NCI-H446 treated with DMSO at 0.1 percent for 48 hours (cell line): Measurements from ENCODE around the gene FRAS1.
"Not testable (repeated sequence)": the region's sequence is repeated elsewhere in the genome, so short reads cannot be mapped to it uniquely, and the experiment has no call there.

Source experiments
- DNase-seq: peaks from one replicate; lab custom pipeline; 2025; lab: John Stamatoyannopoulos, UW

The FRAS1 gene

DNA sequence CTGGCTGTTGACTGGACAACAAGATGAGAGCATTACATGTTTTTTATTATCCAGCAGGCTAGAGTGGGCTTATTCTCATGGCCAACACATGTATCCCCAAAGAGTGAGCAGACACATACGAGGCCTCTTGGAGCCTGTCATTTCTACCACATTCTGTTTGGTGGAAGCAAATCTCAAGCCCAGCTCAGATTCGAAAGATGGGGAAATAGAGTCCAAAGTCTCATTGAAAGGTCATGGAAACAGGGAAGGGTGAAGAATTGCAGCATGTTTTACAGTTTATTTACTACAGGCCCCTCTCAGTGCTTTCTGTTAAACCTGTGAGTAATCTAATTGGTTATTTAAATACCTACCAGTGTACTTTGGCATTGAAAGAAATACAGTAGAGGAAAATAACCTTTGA is 108.6 kb downstream of the FRAS1 start:
- DNase-seq, result no peak

DNA sequence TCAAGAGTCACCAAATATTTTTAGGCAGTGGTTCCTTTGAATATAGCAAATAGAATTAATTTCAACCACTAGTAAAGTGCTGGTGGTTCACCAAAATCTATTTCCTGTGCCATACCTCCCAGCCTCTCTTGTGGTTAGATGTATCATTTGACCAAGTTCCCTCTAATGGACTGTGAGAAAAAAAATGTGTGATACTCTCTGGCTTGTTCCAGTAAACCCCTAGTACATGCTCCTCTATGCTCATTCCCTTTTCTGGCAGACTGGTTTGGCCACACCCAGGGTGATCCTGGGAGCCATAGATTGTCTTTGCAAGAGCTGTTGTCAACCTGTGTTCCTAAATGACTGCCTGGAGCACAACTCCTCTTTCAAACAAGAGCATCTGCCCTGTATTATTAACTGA is 109.5 kb downstream of the FRAS1 start:
- no peak for DNase-seq

DNA sequence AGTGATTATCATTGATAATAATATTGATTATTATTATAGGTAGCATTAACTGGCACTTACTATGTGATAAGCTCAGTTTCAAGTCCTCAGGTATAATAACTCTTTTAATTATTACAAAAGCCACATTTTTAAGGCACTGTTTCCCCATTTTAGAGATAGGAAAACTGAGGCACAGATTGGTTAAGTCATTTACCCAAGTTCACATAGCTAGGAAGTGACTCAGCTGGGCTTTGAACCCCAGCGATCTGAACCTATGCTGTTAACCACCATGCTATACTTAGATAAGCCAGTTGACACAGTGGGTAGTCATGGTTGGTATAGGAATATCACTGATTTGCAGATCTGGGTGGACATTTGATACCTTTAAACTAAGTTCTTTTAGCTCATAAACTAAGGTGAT is 110.4 kb downstream of the FRAS1 start:
- no peak for DNase-seq

DNA sequence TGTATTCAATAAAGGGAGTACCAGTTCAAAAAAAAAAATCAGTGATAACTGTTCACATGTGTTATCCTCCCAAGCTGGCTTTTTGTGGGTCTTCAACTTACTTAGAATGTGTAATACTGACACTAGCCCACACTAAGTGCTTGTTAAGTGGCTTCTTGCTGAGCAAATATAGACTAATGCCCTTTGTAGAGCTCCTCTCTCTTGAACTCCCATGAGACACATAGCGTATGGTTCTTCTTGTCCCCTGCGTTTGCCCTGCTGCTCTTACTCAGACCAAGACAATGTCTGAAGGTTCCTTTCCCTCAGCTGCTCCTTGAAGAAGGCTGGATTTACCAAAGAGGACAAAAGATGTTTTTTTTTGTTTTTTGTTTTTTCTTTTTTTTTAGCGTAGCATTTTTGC is 110.9 kb downstream of the FRAS1 start:
- no peak for DNase-seq

DNA sequence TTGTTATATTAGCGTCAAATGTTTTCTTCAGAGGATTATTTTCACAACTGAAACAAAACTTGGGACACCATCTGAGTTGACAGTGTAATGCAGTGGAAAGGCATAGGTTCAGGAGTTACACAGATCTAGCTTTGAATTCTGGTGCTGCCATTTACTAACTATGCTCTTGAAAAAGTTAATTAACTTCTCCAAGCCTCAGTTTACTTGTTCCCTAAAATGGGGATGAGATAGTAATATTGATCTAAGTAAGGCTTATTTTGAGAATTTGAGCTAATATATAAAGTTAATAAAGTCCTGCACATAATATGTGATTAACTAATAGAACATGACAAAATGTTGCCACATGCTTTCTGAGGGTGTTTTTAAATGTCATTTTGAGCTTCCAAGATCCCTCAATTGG is 112.6 kb downstream of the FRAS1 start:
- DNase-seq, result no peak

GRCh38 chr4:78171482-78171881 is 114.4 kb downstream of the FRAS1 start:
- no peak for DNase-seq

- no peak for DNase-seq
These were observed 117.8 kb downstream of the FRAS1 start for GRCh38 chr4:78174891-78175290.

GRCh38 chr4:78179196-78179595 is 122.1 kb downstream of the FRAS1 start:
- DNase-seq, result no peak

DNA sequence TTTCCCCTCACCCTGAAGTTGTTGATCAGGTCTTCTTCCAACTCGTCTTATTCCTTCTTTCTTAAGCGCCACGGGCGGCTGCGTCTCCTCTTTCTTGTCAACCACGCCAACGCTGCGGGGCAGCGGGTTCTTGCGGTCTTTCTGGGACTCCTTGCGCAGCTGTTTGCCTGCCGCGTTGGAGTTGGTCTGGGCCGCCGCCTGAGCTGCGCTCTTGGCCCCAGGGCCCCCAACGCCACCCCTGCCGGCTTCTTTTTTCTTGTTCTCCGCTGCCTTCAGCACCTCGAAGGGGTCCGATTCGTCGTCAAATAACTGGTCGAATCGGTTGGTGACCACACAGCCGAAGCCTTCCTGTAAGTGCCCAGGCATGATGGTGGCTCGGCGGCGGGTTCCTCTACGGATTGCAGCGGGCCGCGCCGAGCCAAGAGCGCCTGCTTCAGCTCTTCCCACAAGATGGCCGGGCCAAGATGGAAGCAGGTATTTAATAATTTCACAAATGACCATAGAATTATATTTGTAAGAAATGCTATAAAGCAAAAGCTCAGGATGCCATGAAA is 124.6 kb downstream of the FRAS1 start:
- DNase-seq, result not testable (repeated sequence)

DNA sequence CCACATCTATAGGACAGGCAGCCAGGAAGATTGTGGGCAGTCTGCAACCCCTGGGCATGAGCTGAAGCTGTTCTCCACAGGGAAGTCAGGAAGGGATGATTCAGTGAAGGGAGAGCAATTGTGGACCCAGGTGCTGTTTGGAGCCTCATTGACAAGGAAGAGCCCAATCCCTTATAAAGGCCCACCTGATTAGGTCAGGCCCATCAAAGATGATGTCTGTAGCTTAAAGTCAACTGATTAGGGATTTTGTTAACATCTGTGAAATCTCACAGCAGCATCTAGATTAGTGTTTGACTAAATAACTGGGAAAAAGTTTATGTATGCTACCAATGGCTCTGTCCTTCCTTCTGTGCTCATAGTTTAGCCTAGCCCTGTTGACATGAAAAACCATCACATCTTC is 127.5 kb downstream of the FRAS1 start:
- DNase-seq, result no peak

DNA sequence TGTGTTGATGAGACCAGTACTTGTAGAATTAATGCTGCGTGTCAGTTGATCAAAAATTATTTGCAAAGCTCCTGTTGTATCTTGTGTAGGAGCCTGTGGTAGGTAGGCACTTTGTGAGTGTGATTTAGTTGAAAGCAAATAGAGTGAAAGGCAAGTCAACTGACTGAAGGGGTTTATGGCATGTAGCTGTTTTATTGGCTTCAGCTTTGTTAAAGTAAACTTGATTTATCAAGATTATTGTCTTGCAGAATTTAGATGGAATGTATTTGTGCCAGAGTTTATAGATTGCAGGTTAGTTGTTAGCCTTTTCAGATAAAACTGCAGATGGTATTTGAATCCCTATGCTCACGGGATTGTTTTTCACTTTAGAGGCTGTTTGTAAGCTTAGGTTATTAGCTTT is 128.0 kb downstream of the FRAS1 start:
- no peak for DNase-seq

DNA sequence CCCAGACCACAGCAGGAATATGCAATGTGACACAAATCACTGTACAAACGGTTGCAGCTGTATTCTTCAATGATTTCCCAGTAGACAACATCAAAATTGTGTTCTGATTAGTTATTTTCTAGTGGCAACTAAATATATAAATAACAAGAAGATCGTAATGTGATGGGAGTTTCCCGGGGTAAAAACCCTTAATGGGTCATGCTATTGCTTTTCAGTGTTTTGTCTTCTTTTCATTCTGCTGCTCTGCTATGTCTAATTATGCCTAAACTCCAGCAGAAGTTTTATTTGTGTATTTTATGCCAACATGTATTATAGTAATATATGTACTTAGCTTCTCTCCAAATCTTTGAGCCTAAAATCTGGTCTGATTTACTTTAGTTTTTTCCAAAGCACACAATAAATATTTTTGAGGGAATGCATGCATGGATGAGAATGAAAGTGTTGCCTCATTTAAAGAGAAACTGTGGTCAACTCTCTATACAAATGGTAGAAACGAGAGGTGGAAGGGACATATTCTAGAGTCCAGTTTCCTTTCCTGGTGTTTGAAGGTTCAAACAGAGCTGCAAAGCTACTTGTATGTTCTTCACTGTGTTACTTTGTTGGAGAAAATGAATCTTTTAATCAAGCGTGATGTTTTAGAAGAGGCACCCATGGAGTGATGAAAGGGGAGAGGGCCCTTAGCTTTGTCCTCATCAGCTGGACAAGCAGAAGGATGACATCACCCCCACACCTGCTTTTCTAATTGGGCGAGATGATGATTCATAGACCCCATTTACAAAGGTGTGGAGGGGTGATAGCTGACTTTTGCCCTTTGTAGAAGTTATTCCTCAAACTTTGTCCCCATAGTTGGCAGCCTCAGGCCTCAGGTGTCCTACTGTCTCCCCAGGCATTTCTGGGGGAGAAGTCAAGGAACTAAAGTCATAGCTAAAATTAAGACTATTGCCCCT is 129.7 kb downstream of the FRAS1 start:
- no peak for DNase-seq

GRCh38 chr4:78190068-78190467 is 132.9 kb downstream of the FRAS1 start:
- no peak for DNase-seq

GRCh38 chr4:78190595-78190994 is 133.5 kb downstream of the FRAS1 start:
- no peak for DNase-seq

DNA sequence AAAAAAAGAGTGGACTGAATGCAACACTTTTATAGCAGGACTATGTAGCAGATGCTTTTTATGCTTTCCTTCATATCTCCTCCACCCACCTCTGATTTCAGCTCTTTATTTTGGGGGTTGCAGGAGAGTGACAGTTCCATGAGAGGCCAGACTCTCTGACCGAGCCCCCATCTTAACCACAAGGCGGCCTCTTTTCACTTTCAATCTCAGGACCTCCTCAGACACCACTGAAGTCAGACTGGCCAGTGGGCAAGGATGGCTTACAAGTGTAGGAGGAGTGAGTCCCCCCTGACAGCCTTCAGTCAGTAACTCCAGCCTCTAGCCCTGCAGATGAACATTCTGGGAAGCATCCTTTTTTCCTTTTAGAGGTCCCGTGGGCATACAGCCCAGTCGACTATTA is 140.8 kb downstream of the FRAS1 start:
- no peak for DNase-seq

DNA sequence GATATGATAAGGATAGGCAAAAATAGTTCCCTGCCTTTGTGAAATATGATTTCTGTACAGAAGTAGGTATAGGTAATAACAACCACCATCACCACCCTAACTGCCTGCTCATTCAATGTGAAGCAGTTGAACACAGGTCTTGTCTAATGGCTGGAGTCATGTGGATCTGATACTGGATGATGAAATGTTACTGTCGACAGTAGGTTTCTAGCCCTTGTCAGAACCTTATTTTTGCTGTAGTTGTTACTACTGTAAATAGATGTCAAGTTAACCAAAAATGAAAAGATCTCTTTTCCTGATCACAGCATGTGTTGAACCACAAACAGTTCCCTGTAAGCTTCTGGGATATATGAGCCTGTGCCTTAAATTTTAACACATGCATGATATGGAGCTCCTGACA is 142.9 kb downstream of the FRAS1 start:
- no peak for DNase-seq

GRCh38 chr4:78200949-78201348 is 143.8 kb downstream of the FRAS1 start:
- no peak for DNase-seq

- no peak for DNase-seq
These were observed 147.1 kb downstream of the FRAS1 start for GRCh38 chr4:78204176-78204575.

DNA sequence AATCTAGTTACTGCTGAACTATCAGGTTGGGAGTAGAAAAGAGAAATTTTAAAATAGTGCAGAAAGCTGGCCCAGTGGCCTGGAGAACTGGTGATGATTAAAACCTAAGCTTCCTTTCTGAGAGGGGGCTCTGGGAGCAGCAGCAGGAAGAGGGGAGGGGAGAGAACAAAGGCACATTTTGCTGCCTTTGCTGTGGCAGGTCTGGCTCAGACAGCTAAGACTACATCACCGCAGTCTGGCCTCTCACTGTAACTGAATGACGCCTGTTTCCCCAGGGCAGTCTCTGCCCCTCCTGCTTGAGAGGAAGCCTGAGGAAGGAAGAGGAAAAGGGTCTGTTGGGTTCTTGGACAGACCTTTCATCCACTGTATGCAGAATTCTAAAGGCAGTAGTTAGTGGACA is 148.5 kb downstream of the FRAS1 start:
- DNase-seq, result no peak

- DNase-seq, result no peak
These were observed 150.4 kb downstream of the FRAS1 start for GRCh38 chr4:78207541-78207940.

DNA sequence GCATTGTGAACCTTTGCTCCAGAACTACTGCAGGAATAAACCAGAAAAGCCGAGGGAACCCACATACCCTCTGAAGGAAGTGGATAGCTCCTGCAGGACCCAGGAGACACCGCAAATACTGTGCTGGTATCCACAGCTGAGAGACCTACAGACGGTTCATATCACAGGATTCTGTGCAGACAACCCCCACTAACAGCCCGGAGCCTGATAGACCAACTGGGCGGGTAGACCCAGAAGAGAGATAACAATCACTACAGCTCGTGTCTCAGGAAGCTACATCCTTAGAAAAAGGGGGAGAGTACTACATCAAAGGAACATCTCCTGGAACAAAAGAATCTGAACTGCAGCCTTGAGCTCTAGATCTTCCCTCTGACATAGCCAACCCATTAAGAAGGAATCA is 150.8 kb downstream of the FRAS1 start:
- DNase-seq, result no peak

DNA sequence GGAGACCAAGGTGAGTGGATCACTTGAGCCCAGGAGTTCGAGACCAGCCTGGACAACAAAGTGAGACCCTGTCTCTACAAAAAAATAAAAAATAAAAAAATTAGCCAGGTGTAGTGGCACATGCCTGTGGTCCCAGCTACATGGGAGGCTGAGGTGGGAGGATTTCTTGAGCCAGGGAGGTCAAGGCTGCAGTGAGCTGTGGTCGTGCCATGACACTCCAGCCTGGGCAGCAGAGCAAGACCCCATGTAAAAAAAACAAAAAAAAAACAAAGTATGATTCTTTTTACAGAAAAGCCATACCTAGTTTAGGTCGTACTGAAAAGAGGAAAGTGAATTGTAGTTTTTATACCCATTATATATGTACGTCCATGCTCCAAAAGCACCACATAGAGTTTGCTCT is 151.8 kb downstream of the FRAS1 start:
- DNase-seq, result not testable (repeated sequence)

DNA sequence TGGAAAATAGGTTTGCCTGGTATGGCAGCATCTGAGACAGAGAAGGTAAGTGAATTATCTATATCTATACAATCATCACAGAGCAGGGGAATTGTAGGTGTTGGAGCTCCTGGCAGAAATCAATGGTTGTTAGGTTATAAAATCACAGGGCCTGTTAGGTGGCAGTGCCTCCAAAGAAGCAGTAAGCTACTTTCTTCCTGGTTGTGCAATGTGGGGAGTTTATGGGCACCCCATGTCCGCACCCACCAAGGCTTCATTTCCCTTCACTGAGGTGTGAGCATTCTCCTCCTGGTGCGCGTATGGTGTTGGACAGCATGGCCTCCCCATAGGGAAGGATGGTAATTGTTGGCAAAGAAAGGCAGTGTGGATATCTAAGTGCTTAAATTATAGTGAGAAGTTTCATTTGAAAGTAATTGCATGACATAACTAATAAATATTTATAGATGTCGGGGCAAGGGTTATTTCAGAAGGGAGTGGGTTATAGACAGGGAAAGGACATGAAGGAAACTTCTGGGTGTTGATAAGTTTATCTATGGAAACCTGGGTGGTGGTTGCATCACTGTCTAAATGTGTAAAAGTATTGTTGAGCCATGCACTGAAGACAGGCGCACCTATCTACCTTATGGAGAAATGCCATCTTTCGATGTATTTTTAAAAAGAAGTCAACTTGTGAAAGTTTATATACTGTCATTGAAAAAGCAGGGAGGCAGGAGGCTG is 153.7 kb downstream of the FRAS1 start:
- DNase-seq, result no peak
